HG03354 (cell line): Measurements from ENCODE around the gene RHAG.

Experiments
- ATAC-seq: cut with Tn5 transposase; IDR thresholded peaks from one replicate; pipeline ENCODE4 v1.9.1; 2021; ENCODE audit warnings: mild to moderate bottlenecking; ENCODE audit not compliant: unreplicated experiment, poor library complexity, severe bottlenecking

Gene RHAG

DNA sequence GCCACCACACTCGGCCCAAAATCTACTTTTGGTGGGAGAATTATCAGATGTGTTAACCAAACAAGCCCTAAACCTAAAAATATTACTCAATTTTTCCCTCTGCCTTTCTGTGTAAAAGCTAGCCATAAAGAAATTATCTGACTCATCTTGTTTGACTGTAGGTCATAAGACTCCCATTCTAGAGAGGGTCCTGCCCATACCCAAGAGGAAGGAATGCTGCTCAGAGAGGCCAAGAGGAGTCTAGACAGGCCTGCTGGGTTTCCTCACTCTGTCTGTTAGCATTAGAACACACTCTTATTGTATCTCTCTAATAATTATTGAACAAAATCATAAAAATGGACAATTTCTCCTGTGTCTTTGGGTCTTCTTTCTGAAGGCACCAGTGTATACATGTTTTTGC, 60.0 kb downstream of the RHAG start:
- no peak for ATAC-seq

DNA sequence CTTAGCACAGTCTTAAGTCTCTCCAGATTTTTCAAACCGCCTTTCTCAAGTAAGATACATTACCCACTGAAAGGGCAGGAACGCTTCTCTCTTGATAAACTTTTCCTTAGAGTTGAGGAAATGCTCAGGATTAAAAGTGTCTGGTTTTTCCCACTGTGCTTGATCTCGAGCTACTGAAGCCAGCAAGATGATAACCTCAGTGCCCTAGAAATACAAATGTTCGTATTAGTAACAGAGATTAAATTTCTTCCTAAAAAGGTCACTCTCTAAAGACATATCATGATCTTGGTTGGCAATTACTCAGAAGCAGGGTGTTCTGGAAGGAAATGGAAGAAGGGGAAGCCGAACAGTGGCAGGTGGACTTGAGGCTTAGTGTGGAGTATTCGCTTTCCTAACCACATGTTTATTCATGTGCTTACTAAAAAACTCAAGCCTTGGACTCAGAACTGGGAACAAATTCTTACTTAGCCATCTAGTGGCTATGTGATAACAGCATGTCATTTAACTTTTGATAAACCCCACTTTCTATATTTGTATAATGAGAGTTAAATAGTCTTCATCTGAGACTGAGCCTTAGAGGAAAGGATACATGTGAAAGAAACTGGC, 66.1 kb downstream of the RHAG start:
- ATAC-seq: no peak

DNA sequence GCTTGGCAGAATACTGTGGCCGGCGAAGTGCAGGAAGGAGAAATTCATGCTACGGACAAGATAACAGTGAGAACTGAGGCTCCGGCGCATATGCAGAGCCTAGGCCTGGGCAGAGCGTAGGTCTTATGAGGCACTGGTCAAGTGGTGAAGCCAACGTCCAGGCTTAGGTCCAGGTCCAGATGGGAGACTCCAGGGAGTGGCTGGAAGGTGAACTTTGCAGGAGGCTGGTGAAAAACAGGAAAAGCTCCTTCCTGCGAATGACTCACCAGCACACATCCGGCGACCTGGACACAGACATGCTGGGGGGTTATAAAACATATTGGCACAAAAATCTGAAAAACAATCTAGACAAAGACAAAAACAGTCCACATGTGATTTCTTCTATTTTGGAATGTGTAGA, 70.8 kb downstream of the RHAG start:
- ATAC-seq: no peak

DNA sequence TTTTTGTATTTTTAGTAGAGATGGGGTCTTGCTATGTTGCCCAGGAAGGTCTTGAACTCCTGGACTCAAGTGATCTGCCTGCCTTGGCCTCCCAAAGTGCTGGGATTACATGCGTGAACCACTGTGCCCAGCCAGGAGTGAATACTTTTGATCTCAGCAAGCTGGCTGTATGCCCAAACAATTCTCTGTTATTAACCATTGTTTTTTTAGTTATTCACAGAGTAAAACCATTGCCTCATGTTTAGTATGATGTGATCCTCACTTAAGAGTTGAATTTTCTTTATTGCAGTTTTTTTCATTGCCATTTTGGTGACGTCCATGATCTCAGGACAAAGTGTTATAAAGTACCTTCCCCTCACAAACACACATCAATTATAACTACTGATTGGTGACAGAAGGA, 71.4 kb downstream of the RHAG start:
- no peak for ATAC-seq

DNA sequence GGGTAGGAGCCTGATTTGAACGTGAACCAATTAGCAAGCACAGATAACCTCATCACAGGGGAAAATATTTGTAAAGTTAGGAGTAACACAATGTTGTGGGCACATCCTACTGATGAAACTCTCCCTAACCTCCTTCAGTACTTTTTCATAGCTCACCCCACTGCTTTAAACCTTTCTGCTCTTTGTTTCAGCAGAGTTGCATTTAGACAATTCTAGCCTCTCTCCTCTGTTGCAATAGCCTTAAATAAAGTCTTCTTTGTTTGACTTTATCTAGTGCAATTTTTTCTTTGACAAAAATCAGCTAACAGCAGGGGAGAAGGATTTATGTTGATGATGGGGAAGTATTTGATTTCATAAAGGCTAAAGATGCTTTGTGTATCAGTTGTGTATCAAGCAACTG, 72.1 kb downstream of the RHAG start:
- no peak for ATAC-seq

DNA sequence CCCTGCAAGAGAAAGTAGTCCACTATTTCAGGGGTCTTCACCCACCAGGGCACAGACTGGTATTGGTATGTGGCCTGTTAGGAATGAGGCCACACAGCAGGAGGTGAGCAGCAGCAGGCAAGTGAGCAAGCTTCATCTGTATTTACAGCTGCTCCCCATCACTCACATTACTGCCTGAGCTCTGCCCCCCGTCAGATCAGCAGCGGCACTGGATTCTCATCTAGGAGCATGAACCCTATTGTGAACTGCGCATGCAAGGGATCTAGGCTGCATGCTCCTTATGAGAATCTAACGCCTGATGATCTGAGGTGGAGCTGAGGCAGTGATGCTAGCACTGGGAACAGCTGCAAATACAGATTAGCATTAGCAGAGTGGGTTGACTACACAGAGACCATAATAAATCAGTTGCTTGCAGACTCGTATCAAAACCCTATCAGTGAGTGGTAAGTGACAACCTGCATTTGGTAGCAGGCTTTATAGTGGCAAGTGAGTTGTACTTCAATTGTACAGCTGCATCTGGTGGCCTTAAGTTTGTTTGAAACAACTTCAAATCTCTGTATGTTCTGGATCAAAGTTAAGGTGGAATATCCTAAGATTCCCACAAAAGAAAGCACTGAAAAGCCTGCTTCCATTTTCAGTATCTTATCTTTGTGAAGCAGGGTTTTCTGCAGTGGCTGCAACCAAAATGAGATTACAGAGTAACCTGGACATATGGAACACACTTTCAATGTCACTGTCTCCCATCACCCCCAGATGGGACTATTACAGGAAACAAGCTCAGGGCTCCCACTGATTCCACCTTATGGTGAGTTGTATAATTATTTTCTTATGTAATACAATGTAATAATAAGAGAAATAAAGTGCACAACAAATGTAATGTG, 73.4 kb downstream of the RHAG start:
- no peak for ATAC-seq

DNA sequence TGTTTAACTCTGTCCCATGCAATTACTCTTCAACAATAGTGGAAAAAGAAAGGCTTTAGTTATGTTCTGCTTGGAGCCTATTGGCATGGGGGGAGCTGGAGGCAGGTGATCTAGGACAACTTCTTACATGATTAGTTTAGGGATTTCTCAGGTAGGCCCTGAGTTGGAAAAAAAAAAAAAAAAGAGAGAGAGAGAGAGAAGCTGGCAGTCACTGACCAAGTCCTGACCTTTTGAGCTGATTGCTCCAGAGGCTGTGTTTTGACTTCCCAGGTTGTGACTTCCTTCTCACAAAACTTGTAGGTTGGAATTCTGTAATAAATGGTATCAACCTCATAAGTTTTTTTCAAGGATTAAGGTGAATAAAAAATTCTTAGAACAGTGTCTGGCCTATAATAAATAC, 78.4 kb downstream of the RHAG start:
- no peak for ATAC-seq

DNA sequence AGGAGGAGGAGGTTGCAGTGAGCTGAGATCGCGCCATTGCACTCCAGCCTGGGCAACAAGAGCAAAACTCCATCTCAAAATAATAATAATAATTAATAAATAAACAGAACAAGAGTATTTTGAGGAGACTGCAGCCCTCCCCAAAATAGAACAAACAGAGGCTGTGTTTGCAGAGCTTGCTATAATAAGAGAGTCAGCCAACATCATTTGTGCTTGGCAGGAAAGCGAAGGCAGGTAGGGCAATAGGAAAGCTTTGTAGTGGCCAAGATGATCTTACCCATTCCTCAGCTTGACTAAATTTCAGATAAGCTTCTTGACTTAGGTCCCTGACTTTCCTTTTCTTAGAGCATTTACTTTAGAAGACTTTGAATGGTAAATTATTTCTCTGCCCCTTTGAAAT, 79.5 kb downstream of the RHAG start:
- no peak for ATAC-seq

DNA sequence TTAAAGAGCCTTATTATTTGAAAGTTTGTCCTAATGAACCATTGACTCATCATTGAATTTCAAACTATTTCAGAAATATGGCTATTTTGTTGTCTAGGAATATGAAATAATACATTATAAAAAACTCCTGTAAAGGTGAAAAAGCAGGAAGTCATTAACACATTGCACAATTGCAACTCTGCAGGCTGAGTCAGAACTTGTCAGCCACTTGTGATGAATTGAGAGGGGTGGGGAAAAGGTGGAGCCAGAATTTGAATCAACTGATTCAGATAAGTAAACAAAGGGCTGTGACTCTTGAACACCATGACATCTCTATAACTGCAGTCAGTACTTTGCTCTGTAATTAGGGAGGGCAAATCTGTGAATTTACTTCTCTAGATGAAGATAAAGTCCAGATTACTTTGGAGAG, 80.2 kb downstream of the RHAG start:
- no peak for ATAC-seq

DNA sequence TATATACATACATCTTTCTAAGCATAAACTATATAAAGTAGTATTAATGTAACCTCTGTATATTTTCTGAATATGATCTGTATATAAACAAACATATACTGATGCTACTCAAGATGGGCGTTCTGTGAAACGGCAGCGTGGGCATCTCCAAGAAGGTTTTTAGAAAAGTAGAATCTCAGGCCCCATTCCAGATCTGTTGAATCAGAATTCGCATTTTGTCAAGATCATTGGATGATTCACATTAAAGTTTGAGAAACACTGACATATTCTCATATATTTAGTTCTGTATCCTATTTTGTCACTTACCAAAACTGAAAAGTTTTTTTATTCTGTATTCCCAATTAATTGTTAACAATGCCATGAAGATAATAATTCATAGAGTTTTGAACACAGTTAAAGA, 80.7 kb downstream of the RHAG start:
- ATAC-seq: no peak
